Measurements from ENCODE around the gene DMTF1. TPM values are rescaled to one million over a fixed set of nuclear protein-coding genes. Genes with fewer than 3 reads are reported as not detected.

DMTF1 gene
- total RNA-seq, 2 donors from 2014 or later: 129 to 152 TPM

- Histone ChIP-seq H3K4me1 (ENCODE audit: control insufficient read depth, insufficient read depth, low read length) (peaks cover 19% of the 10 kb centered on the region), H3K4me3 (ENCODE audit: low read length) (peak overlapping the region; percentile 70), H3K27ac (ENCODE audit: low read depth, low read length) (peak overlapping the region; percentile 79), H3K9me3 (ENCODE audit: control insufficient read depth, low read length) (no peaks in the 10 kb centered on the region), H3K9ac (ENCODE audit: extremely low read depth, low read length, poor library complexity, severe bottlenecking) (peak overlapping the region; percentile 44), H3K27me3 (ENCODE audit: control insufficient read depth, insufficient read depth, low read length, poor library complexity, severe bottlenecking) (no peaks in the 10 kb centered on the region), H3K36me3 (ENCODE audit: control insufficient read depth, insufficient read depth, low read length) (no peaks in the 10 kb centered on the region)
- Mint-ChIP-seq H3K4me1 (peaks cover 39% of the 10 kb centered on the region), H3K4me3 (peak overlapping the region; percentile 7), H3K27ac (peak overlapping the region; percentile 59), H3K36me3 (ENCODE audit: low read depth) (no peaks in the 10 kb centered on the region), H3K9me3 (no peaks in the 10 kb centered on the region), H3K27me3 (ENCODE audit: insufficient read depth) (no peaks in the 10 kb centered on the region)
- TF ChIP-seq CTCF (conservative IDR thresholded peaks at IDR 0.05): no peak
- peak; percentile 75 for DNase-seq
- WGBS, 2 experiments (ENCODE audit: insufficient coverage in 1 of 2, insufficient read length in 1 of 2): 0 to 1% methylated on average over 4 of the region's 4 CpGs
Observed at GRCh38 chr7:87128861-87129267, 23.4 kb upstream of the DMTF1 start.

GRCh38 chr7:87129332-87129731, 22.9 kb upstream of the DMTF1 start:
- peak overlapping the region; percentile 59 for H3K27ac Mint-ChIP-seq
- H3K9me3 Mint-ChIP-seq: no peaks in the 10 kb centered on the region
- Histone ChIP-seq H3K27me3 (ENCODE audit: control insufficient read depth, insufficient read depth, low read length, poor library complexity, severe bottlenecking) (no peaks in the 10 kb centered on the region), H3K9me3 (ENCODE audit: control insufficient read depth, low read length) (no peaks in the 10 kb centered on the region), H3K27ac (ENCODE audit: low read depth, low read length) (peak overlapping the region; percentile 79), H3K4me3 (ENCODE audit: low read length) (peak overlapping the region; percentile 70), H3K4me1 (ENCODE audit: control insufficient read depth, insufficient read depth, low read length) (peaks cover 20% of the 10 kb centered on the region), H3K36me3 (ENCODE audit: control insufficient read depth, insufficient read depth, low read length) (no peaks in the 10 kb centered on the region), H3K9ac (ENCODE audit: extremely low read depth, low read length, poor library complexity, severe bottlenecking) (peak overlapping the region; percentile 44)
- peak overlapping the region; percentile 7 for H3K4me3 Mint-ChIP-seq
- no peaks in the 10 kb centered on the region for H3K27me3 Mint-ChIP-seq (ENCODE audit: insufficient read depth)
- DNase-seq: peak; percentile 66
- no peak for TF ChIP-seq CTCF (conservative IDR thresholded peaks at IDR 0.05)
- no peaks in the 10 kb centered on the region for H3K36me3 Mint-ChIP-seq (ENCODE audit: low read depth)
- 3 to 13% methylated on average over 3 of the region's 3 CpGs for WGBS, 2 experiments (ENCODE audit: insufficient coverage in 1 of 2, insufficient read length in 1 of 2)
- peaks cover 44% of the 10 kb centered on the region for H3K4me1 Mint-ChIP-seq

- Mint-ChIP-seq H3K9me3 (no peaks in the 10 kb centered on the region), H3K27me3 (ENCODE audit: insufficient read depth) (no peaks in the 10 kb centered on the region), H3K36me3 (ENCODE audit: low read depth) (no peaks in the 10 kb centered on the region), H3K4me1 (peaks cover 45% of the 10 kb centered on the region), H3K4me3 (peak overlapping the region; percentile 7), H3K27ac (peak overlapping the region; percentile 59)
- no peaks in the 10 kb centered on the region for H3K9me3 ChIP-seq (ENCODE audit: control insufficient read depth, low read length)
- peaks cover 22% of the 10 kb centered on the region for H3K4me1 ChIP-seq (ENCODE audit: control insufficient read depth, insufficient read depth, low read length)
- H3K27ac ChIP-seq (ENCODE audit: low read depth, low read length): peak overlapping the region; percentile 79
- H3K4me3 ChIP-seq (ENCODE audit: low read length): peak overlapping the region; percentile 70
- 51 to 87% methylated on average over 1 to 3 of the region's 3 CpGs for WGBS, 2 experiments (ENCODE audit: insufficient coverage in 1 of 2, insufficient read length in 1 of 2)
- H3K9ac ChIP-seq (ENCODE audit: extremely low read depth, low read length, poor library complexity, severe bottlenecking): peak overlapping the region; percentile 44
- H3K36me3 ChIP-seq (ENCODE audit: control insufficient read depth, insufficient read depth, low read length): no peaks in the 10 kb centered on the region
- TF ChIP-seq CTCF (conservative IDR thresholded peaks at IDR 0.05): no peak
- no peaks in the 10 kb centered on the region for H3K27me3 ChIP-seq (ENCODE audit: control insufficient read depth, insufficient read depth, low read length, poor library complexity, severe bottlenecking)
- DNase-seq: no peak
Observed at GRCh38 chr7:87129848-87130247, 22.4 kb upstream of the DMTF1 start.

Measured in endodermal cell (in vitro differentiated cells).